Fibroblast of the aortic adventitia (primary cell): Measurements from ENCODE around the gene EPG5. TPM values are rescaled to one million over a fixed set of nuclear protein-coding genes. Genes with fewer than 3 reads are reported as not detected.
A peak's percentile ranks its signal among the peaks of the same experiment; 100 is the strongest.

ENCODE experiments used
- DNase-seq: peaks from one replicate; pipeline ENCODE4 v3.0.0-alpha.2; 2010; ENCODE audit warnings: low read depth
- H3K4me3 ChIP-seq: 2 replicates; pipeline ENCODE4 v1.5.1; 2011; ENCODE audit warnings: low read depth, mild to moderate bottlenecking, control low read depth, low read length, moderate library complexity
- total RNA-seq: library from RNA; depleted of rRNA; stranded (reverse); fragments of >200 nt; gene quantifications from 2 replicates; pipeline ENCODE4 v1.2.3, GENCODE V29; 2012; ENCODE audit warnings: low replicate concordance
- TF ChIP-seq, protein P1 (sequence below): IDR thresholded peaks from 2 replicates; pipeline ENCODE4 v1.5.1; 2011; ENCODE audit warnings: mild to moderate bottlenecking, low read length, control low read depth, inconsistent platforms; ENCODE audit not compliant: insufficient read depth

Gene EPG5
- total RNA-seq, 1 donor = 66.3 TPM

DNA sequence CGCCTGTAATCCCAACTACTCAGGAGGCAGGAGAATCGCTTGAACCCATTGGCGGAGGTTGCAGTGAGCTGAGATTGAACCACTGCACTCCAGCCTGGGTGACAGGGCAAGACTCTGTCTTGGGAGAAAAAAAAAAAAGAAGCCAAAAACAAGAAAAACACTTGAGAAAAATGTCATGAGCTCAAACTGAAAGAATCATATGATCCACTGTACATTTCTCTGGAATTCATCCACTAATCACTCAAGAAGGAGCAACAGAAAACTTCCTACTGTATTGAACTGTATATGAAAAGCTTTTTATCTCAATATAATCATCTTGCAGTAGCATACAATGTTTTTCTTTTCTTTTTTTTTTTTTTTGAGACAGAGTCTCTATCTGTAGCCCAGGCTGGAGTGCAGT lies 40.4 kb downstream of the EPG5 start:
- no peak overlapping the region for H3K4me3 ChIP-seq
- TF ChIP-seq, protein P1, sequence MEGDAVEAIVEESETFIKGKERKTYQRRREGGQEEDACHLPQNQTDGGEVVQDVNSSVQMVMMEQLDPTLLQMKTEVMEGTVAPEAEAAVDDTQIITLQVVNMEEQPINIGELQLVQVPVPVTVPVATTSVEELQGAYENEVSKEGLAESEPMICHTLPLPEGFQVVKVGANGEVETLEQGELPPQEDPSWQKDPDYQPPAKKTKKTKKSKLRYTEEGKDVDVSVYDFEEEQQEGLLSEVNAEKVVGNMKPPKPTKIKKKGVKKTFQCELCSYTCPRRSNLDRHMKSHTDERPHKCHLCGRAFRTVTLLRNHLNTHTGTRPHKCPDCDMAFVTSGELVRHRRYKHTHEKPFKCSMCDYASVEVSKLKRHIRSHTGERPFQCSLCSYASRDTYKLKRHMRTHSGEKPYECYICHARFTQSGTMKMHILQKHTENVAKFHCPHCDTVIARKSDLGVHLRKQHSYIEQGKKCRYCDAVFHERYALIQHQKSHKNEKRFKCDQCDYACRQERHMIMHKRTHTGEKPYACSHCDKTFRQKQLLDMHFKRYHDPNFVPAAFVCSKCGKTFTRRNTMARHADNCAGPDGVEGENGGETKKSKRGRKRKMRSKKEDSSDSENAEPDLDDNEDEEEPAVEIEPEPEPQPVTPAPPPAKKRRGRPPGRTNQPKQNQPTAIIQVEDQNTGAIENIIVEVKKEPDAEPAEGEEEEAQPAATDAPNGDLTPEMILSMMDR = no peak
- no peak for DNase-seq

DNA sequence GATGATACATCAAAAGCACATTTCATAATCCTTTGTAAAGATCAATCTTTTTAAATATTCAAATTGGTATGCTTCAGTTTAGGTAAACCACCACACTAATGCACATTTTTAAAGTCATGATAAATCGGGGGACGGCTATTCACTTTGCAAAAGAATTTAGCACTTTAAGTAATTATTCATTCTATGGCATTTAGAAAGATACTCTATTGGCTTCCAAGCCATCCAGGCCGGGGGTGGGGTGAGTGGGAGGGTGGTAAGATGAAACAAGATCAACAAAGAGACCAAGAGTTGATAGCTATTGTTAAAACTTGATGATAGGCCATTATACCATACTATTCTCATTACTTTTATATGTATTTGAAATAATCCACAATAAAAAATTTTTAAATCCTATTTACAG lies 41.0 kb downstream of the EPG5 start:
- TF ChIP-seq, protein P1 = no peak
- DNase-seq = no peak
- H3K4me3 ChIP-seq = no peak overlapping the region

DNA sequence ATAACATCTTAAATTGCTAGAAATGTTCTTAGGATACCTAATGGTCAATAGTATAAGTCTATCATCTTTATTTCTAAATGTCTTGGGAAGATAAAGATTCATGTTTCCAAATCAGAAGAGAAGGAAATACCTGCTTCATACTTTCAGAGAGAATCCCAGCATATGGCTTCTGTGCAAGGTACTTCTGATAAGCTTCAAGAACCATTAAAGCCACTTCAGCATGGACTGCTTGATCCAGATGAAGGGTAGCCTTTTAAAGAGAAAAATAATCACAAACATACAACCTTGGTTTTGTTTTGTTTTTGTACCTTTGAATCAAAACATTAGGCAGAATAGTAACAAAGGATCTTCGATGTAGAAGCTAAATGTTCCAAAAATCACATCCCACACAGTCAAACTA lies 44.0 kb downstream of the EPG5 start:
- H3K4me3 ChIP-seq = no peak overlapping the region
- no peak for DNase-seq
- TF ChIP-seq, protein P1 = no peak

DNA sequence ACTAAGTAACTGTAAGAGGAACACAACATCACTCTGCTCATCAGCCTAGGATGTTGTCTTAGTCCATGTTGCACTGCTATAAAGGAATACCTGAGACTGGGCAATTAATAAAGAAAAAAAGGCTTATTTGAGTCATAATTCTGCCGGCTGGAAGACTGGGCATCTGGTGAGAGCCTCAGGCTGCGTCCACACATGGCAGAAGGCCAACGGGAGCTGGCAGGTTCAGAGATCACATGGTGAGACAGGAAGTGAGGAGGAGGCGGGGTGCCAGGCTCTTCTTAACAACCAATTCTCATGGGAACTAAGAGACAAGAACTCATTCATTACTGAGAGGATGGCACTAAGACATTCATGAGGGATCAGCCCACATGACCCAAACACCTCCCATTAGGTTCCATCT lies 46.8 kb downstream of the EPG5 start:
- H3K4me3 ChIP-seq = no peak overlapping the region
- DNase-seq = peak; percentile 84
- TF ChIP-seq, protein P1 = no peak

DNA sequence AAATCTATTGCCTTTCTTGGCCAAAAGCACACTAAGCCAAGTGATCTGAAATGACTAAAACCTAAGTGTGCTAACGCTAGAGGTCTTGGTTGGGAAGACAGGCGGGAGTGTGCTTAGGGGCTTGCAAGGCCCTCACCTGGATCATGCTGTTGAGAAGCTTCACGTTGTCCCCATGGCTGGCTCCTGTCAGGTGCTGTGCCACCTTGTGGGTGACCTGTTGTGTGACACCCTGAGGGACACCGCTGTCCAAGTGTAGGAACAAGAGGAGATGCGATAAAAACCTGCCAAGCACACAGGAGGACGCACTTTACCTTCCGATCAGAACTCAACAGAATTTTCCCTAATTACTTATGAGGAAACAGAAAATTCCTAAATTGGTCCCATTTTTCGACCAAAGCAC lies 50.8 kb downstream of the EPG5 start:
- TF ChIP-seq, protein P1 = no peak
- no peak overlapping the region for H3K4me3 ChIP-seq
- DNase-seq = no peak

DNA sequence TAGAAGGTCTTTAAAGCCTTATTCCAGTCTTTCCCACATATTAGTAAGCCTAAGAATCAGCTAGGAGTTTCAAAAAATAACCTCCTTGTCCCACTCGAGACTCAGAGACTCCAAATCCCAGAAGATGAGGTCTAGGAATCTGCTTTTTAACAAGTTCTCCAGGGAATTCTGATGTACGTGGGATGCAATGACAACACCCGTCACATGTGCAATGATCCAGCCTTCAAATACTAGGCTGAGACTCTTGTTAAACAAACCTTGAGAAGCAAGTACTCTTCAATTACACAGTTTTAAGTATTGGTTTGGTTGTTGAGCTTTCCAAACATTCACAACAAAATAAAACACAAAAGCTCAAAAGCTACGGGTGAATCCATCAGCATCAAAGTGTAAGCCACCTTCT lies 53.9 kb downstream of the EPG5 start:
- TF ChIP-seq, protein P1 = no peak
- DNase-seq = no peak
- no peak overlapping the region for H3K4me3 ChIP-seq

DNA sequence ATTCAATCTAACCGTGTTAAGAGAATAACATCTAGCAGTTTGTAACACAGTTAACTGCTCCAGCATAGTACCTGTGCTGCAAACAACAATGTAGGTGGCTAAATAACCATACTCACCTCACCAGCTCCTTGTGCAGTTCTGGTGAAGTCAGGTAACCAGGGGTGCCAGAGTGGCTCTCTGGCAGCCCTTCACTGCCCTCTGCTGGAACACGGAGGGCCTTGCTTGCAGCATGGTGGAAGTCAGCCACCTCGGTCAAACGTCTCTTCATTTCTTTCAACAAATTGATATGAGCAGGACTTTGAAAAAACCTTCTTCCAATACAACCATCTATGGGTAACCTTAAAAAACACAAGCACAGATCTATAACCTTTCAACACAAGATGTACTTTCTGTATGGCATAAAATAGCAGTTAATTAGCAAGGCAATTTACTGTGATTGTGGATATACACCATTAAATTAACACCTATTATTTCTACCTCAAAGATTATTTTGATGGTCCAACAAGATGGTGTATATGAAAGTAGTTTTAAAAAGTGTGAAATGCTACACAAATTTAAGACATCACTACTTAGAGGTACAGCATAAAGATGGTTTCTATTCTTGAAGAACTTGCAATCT lies 56.6 kb downstream of the EPG5 start:
- TF ChIP-seq, protein P1 = peak; percentile 97
- peak; percentile 66 for DNase-seq
- H3K4me3 ChIP-seq = no peak overlapping the region
